GM12892 (cell line): ENCODE data around the gene NBEA.

Source experiments
- POLR2A ChIP-seq: IDR thresholded peaks from 2 replicates; pipeline ENCODE4 v1.6.1; 2011; ENCODE audit warnings: low read depth, low read length, control low read depth
- POLR2AphosphoS5 ChIP-seq: IDR thresholded peaks from 2 replicates; pipeline ENCODE4 v1.6.1; 2011; ENCODE audit warnings: low read depth, low read length, control low read depth
- TAF1 ChIP-seq: IDR thresholded peaks from 2 replicates; pipeline ENCODE4 v1.6.1; 2011; ENCODE audit warnings: low read depth, mild to moderate bottlenecking, control low read depth, low read length, borderline replicate concordance

DNA sequence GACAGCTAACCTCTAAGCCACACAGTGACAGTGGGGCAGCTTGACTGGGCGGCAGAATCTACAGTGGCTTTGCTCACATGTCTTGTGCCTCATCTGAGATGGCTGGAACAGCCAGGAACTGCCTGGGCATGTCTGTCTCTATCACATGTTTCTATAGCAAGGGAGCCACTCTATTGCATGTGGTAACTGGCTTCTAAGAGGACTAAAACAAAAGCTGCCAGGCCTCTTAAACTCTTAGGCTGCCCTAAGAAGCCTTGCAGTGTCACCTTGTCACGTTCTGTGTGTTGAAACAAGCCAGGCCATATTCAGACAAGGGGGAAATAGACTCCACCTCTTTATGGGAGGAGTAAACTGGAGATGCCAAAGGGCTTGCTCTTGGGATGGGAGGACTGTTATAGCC, 657.3 kb downstream of the NBEA start:
- TF ChIP-seq POLR2AphosphoS5, result no peak
- no peak for TF ChIP-seq TAF1
- no peak for TF ChIP-seq POLR2A
